NCI-H2107 treated with DMSO at 0.1 percent for 48 hours (cell line): Measurements from ENCODE around the gene NKX6-1.
A peak's percentile ranks its signal among the peaks of the same experiment; 100 is the strongest.

ENCODE experiments used
- DNase-seq: peaks from one replicate; lab custom pipeline; 2025; ENCODE audit not compliant: unreplicated experiment; lab: John Stamatoyannopoulos, UW

NKX6-1 gene

DNA sequence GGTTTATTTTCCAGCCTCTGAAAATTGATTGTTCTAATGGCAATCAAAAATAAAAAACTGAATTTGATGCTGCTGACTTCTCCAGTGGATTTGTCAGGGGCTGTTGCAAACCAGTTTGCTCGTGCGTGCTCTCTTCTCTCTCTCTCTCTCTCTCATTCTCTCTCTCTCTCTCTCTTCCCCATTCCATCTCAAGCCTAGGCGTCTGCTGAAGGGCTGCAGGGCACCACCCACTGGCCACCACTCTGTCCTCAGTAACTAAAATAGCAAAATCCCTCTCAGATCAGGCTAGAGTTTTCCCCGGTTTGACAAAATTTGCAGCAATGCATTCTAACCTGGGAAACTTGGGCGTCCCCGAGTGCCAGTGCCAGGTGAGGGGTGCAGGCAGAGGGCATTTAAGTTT lies 19.4 kb downstream of the NKX6-1 start:
- no peak for DNase-seq

- no peak for DNase-seq
These were observed 21.4 kb downstream of the NKX6-1 start for GRCh38 chr4:84477738-84478137.

DNA sequence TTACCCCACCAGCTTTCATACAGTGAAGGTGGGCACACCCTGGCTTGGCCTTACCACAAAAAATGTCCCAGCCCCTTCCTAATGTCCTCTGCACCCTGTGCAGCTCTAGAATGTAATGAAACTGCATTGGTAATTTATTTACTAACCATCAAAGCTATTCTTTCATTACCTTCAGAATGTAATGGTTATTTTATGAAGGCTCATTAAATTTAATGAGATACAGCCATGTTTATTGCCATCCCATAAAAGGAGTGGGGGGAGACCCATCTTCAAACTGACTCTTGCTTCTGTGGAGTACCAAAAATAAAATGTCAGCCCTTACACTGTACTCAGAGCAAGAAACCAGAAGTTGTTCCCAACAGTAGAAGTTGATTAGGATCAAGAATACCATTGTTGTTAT lies 25.0 kb downstream of the NKX6-1 start:
- DNase-seq: no peak

- DNase-seq: no peak
These were observed 26.9 kb downstream of the NKX6-1 start for GRCh38 chr4:84472154-84472553.

- no peak for DNase-seq
These were observed 28.8 kb downstream of the NKX6-1 start for GRCh38 chr4:84470204-84470785.

GRCh38 chr4:84467601-84468000 lies 31.5 kb downstream of the NKX6-1 start:
- DNase-seq: no peak

DNA sequence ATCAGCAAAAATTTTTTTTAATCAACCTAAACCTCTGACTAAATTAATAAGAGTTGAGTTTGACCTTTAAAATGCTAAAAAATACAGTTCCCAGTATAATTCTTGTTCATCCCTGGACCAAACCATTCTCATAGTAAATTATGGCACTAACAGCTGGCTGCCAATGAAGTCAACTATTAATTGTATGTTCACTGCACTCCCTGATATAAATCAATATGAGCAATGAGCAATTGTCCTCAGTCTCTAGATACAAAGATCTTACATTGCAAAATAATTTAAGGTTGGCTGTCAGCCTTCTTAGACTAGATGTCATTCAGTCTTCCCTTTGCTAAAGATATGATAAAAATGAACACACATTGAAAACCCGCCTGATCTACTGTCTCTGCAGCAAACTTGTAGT lies 39.3 kb downstream of the NKX6-1 start:
- no peak for DNase-seq

DNA sequence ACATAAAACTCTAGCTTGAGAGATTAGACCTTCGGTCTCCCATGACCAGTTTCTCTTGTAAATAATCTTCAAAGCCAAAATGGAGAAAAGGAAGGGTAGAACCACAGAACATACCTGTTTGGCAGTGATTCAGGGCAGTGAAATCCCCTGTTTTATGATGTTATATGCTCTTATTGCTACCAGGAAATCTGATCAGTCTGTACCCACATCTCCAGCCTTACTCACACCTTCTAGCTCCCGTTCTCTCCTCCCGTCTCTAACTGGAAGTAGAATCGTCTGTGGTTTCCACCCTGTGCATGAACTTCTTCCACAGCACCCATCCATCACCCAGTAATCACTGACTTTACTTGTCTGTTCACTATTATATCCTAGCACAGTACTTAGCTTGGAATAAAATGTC lies 42.9 kb downstream of the NKX6-1 start:
- DNase-seq: no peak

DNA sequence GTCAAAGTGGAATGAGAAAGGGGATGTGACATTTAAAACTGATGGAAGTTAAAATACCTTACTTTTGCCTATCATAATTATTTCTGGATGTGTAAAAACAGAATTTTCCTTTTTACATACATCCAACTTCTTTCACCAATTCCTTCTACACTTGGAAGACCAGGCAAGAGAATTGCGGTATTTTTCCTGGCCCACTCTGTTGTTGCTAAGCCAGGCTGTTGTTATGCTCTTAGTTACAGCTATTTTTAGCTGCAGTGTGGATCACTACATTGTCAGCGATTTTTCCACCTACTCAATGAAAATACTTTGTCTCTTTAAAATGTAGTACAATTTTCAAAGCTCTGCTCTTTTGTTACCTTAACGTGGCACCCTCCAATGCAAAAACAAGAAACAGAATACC lies 43.4 kb downstream of the NKX6-1 start:
- DNase-seq: no peak

DNA sequence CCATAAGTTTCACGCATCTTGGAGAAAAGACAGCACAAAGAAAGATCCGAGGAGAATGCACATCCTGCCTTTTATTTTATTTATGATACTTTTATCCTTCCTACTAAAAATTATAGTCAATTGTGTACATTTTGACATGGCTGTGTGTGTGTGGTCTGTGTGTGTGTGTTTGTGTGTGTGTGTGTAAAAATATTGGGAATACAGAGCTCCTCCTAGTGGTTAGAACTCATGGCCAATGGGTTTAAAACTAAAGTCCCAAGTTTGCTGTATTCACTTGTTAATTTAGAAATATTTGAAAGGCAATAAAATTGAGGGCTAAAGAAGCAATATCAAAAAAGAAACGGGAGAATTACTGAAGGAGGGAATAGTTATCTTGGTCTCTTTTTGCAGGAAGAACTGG lies 47.5 kb downstream of the NKX6-1 start:
- peak; percentile 0 for DNase-seq

DNA sequence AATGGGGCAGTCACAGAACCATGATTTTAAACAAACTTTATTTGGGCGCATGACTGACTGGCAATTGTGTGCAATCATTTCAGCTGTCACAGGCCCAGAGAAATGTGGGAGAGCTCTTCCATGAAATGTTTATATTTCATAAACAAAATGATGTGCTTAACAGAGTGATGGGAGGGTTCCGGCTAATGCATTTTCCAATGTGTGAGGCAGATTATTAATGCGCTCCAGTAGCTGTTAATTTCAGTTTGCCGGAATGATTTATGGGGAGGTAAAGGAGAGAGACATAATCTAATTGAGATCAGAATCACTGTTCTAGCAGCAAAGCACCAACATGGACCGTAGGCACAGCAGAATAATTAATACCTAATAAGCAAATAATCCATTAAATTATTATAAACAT lies 55.6 kb downstream of the NKX6-1 start:
- no peak for DNase-seq

DNA sequence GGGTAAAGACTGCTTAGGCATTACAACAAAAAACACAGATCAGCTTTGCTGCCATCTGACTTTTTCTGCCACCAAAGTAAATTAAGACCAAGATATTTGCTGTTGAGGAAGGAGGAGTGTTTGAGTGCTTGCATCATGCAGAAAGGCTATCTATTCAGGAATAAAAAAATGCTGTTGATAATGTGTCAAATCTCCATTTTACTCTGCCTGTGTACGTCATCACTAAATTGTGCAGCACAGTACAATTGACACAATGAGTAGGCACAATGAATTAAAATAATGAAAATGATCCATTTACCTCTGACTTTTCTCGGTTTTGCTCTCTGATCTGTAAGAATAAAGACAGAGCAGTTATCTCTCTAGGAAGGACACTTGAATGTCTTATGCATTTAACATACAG lies 56.3 kb downstream of the NKX6-1 start:
- no peak for DNase-seq
